ENCODE data around the gene MYO10. TPM values are rescaled to one million over a fixed set of nuclear protein-coding genes. Genes with fewer than 3 reads are reported as not detected.

The MYO10 gene
- total RNA-seq, 2 experiments from 2014 or later: 0.03 to 1.7 TPM

GRCh38 chr5:16776611-16777251 is 159.4 kb downstream of the MYO10 start:
- CTCF ChIA-PET (ENCODE audit: unreplicated experiment): no interaction called here

GRCh38 chr5:16774806-16775205 is 161.3 kb downstream of the MYO10 start:
- no peak overlapping the region for H2AFZ ChIP-seq (ENCODE audit: low read length)
- ChIA-PET POLR2A (interaction anchor here (0.6 to 0.7 kb wide), 2 partner anchors 61 to 303 kb away, joined by 3 to 4 read pairs; no protein-coding TSS in a partner anchor), CTCF (ENCODE audit: unreplicated experiment) (no interaction called here)
- no peaks in the 10 kb centered on the region for H3K36me3 ChIP-seq (ENCODE audit: insufficient read depth, low read length)
- H3K9me2 ChIP-seq (ENCODE audit: insufficient read depth, low read length): no peaks in the 10 kb centered on the region
- no peak overlapping the region for H3K4me3 ChIP-seq (ENCODE audit: low read depth, low read length, poor library complexity, severe bottlenecking)
- no TSS peak for BruUV-seq (replicated peaks)
- intact Hi-C loops (cut with micrococcal nuclease; ENCODE audit: unreplicated experiment): no loop called here
- H4K20me1 ChIP-seq (ENCODE audit: insufficient read depth, low read length): no peaks in the 10 kb centered on the region
- H3K27ac ChIP-seq (ENCODE audit: low read depth, low read length, poor library complexity, severe bottlenecking): no peak overlapping the region
- no peak overlapping the region for H3K4me2 ChIP-seq (ENCODE audit: low read length)
- no peak for DNase-seq (ENCODE audit: low spot score)
- no peaks in the 10 kb centered on the region for H3K9me3 ChIP-seq (ENCODE audit: low read length)
- no peaks in the 10 kb centered on the region for H3K4me1 ChIP-seq (ENCODE audit: insufficient read depth, low read length, poor library complexity, severe bottlenecking)
- TF ChIP-seq EZH2phosphoT487 (IDR thresholded peaks at IDR 0.05; ENCODE audit: borderline replicate concordance, low read depth, low read length) (no peak), CTCF (conservative IDR thresholded peaks at IDR 0.05; ENCODE audit: low read length) (no peak)
- H3K79me2 ChIP-seq (ENCODE audit: insufficient read depth, low read depth, low read length): no peaks in the 10 kb centered on the region

More at GRCh38 chr5:16776611-16777251, 159.4 kb downstream of the MYO10 start:
- Histone ChIP-seq H4K20me1 (ENCODE audit: insufficient read depth, low read length) (no peaks in the 10 kb centered on the region), H3K4me1 (ENCODE audit: insufficient read depth, low read length, poor library complexity, severe bottlenecking) (no peaks in the 10 kb centered on the region), H3K9me3 (ENCODE audit: low read length) (no peaks in the 10 kb centered on the region), H3K4me3 (ENCODE audit: low read depth, low read length, poor library complexity, severe bottlenecking) (no peak overlapping the region), H3K4me2 (ENCODE audit: low read length) (no peak overlapping the region), H3K36me3 (ENCODE audit: insufficient read depth, low read length) (no peaks in the 10 kb centered on the region), H3K27ac (ENCODE audit: low read depth, low read length, poor library complexity, severe bottlenecking) (no peak overlapping the region), H2AFZ (ENCODE audit: low read length) (no peak overlapping the region), H3K9me2 (ENCODE audit: insufficient read depth, low read length) (no peaks in the 10 kb centered on the region), H3K79me2 (ENCODE audit: insufficient read depth, low read depth, low read length) (no peaks in the 10 kb centered on the region)
- no peak for DNase-seq (ENCODE audit: low spot score)
- BruUV-seq (replicated peaks): no TSS peak
- intact Hi-C loops (cut with micrococcal nuclease; ENCODE audit: unreplicated experiment): no loop called here
- TF ChIP-seq CTCF (conservative IDR thresholded peaks at IDR 0.05; ENCODE audit: low read length) (no peak), EZH2phosphoT487 (IDR thresholded peaks at IDR 0.05; ENCODE audit: borderline replicate concordance, low read depth, low read length) (no peak)
- POLR2A ChIA-PET: no interaction called here

DNA sequence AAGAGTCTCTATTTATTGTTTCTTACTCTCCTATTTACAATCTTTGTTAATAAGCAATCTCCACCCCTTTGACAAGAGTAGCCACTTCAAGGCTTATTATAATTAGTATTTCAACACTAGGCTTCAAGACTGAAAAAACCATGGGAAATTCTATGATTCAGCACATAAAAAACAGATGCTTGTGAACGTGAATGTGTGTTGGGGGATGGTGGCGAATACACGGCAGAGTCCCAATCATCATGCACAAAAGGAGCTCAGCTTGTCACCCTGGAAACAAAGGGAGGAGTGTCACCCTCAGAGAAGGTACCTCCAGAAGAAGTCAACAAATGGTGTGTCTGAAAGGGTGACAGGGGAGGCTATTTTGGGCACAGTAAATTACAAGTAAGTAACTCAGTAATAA is 162.1 kb downstream of the MYO10 start:
- H3K4me2 ChIP-seq (ENCODE audit: low read length): no peak overlapping the region
- no peaks in the 10 kb centered on the region for H3K36me3 ChIP-seq (ENCODE audit: insufficient read depth, low read length)
- no peak for DNase-seq (ENCODE audit: low spot score)
- H3K4me1 ChIP-seq (ENCODE audit: insufficient read depth, low read length, poor library complexity, severe bottlenecking): no peaks in the 10 kb centered on the region
- no peaks in the 10 kb centered on the region for H4K20me1 ChIP-seq (ENCODE audit: insufficient read depth, low read length)
- CTCF ChIA-PET (ENCODE audit: unreplicated experiment): no interaction called here
- intact Hi-C loops (cut with micrococcal nuclease; ENCODE audit: unreplicated experiment): no loop called here
- TF ChIP-seq EZH2phosphoT487 (IDR thresholded peaks at IDR 0.05; ENCODE audit: borderline replicate concordance, low read depth, low read length): no peak
- TF ChIP-seq CTCF (conservative IDR thresholded peaks at IDR 0.05; ENCODE audit: low read length): no peak
- POLR2A ChIA-PET: interaction anchor here (0.6 kb wide), 1 partner anchor 115 kb away, joined by 3 read pairs; no protein-coding TSS in a partner anchor
- H3K27ac ChIP-seq (ENCODE audit: low read depth, low read length, poor library complexity, severe bottlenecking): no peak overlapping the region
- no peak overlapping the region for H3K4me3 ChIP-seq (ENCODE audit: low read depth, low read length, poor library complexity, severe bottlenecking)
- H3K9me3 ChIP-seq (ENCODE audit: low read length): no peaks in the 10 kb centered on the region
- no peak overlapping the region for H2AFZ ChIP-seq (ENCODE audit: low read length)
- BruUV-seq (replicated peaks): no TSS peak
- H3K79me2 ChIP-seq (ENCODE audit: insufficient read depth, low read depth, low read length): no peaks in the 10 kb centered on the region
- no peaks in the 10 kb centered on the region for H3K9me2 ChIP-seq (ENCODE audit: insufficient read depth, low read length)

Data from OCI-LY7 (cell line).